GM20431 (cell line): Measurements from ENCODE around the gene LRPAP1.

Source experiments
- in situ Hi-C: fragments of 300-500 bp; cut with MseI, MboI; formaldehyde crosslinking; loops from one replicate; pipeline ENCODE4 v1.15.0; 2020; ENCODE audit warnings: low sequenced_read_pairs; ENCODE audit not compliant: unreplicated experiment

LRPAP1 gene

GRCh38 chr4:3491681-3492405 lies 40.4 kb downstream of the LRPAP1 start:
- in situ Hi-C loops: no loop called here

GRCh38 chr4:3489451-3489962 lies 42.7 kb downstream of the LRPAP1 start:
- in situ Hi-C loops: no loop called here

DNA sequence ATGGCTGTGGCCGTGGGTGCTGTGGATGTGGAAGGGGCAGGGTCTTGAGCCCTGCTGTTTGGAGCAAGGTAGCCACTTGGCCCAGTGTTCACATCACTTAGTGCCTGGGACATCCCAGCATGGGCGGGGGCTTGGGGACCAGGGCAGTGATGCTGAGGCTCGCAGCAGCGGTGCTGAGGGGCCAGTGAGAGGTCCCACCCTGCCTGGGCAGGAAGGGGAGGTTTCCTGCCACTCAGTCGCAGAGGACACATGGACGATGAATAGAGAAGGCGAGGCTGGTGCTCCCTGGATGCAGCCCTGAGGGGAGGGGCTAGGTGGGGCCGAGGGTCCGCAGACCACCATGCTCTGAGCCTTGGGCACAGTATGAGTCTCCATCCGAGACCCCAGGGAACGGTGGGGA lies 43.4 kb downstream of the LRPAP1 start:
- in situ Hi-C loops: no loop called here

DNA sequence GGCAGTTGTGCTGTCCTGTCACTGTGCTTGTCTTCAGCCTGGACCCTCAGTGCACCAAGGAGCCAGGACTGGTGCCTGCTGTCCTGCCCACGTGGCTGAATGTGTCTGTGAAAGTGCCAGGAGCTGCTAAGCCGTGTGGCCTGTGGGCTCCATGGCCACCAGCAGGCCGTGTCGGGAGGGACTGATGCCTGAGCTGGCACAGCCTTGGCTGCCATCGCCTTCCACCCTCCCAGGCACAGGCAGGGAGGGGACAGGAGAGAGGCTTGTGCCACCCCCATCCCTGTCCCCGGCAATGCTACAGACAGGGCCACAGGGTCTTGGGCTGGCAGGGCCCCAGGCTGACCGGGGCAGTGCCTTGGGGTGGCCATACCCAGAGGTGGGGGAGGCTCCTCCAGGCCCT lies 44.4 kb downstream of the LRPAP1 start:
- in situ Hi-C loops: no loop called here

GRCh38 chr4:3486541-3487540 lies 45.4 kb downstream of the LRPAP1 start:
- in situ Hi-C loops: no loop called here

DNA sequence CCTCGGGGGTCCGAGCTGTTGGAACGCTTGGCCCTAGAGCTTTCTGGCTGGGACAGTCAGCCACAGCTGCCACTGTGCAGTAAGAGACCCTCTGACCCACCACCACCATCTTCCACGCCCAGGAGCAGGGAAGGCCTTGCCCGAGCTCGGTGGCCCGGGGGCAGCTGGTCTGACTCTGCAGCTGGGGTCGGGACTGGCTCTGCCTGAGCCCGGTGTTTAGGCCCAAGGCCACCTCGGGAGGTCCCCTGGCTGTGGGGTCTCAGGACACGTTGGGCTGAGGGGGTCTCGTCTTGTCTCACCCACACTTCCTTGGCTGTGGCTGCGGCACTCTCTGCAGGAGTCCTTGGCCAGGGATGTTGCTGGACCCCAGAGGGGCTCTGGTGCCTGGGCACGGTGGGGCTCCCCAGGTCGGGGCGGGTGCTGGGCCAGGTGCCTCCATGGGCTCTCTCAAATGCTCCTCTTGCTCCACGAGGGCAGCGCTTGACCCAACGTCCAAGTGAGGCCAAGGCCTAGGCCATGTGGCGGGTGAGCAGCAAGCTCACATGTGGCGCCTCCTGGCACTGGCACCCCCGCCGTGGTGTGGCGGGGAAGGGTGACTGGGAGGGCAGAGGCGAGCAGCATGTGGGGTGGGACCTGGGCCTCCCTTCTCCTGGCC lies 46.2 kb downstream of the LRPAP1 start:
- in situ Hi-C loops: no loop called here

DNA sequence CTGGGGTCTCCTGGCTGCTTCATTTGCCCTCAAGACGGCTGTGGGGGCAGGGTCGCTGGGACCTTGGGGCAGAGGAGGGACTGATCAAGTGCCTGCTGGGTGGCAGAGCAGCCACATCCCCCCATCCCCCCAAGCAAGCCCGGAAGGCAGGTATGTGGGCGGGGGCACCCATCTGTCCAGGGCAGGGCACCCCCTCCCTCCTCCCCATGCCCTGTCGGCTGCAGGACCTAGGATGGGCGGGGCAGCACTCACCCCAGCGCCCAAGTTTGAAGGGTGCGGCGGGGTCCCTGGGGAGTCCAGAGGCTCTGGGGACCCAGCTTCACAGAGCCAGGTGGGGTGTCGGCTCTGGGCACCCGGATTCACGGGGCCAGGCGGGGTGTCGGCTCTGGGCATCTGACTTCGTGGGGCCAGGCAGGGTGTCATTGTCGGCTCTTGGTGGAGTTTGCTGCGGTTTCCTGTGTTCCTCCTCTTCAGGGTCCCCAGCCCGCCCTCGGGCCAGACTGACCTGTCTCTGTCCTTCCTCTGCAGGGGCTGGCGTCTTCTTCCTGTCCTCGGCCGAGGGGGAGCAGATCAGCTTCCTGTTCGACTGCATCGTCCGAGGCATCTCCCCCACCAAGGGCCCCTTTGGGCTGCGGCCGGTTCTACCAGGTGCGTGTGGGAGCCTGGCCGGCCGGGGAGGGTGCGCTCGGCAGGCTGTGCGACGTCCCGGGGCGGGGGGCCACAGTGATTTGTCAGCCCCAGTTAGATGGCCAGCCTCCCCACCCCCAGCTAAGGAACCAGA lies 47.0 kb downstream of the LRPAP1 start:
- in situ Hi-C loops: no loop called here

DNA sequence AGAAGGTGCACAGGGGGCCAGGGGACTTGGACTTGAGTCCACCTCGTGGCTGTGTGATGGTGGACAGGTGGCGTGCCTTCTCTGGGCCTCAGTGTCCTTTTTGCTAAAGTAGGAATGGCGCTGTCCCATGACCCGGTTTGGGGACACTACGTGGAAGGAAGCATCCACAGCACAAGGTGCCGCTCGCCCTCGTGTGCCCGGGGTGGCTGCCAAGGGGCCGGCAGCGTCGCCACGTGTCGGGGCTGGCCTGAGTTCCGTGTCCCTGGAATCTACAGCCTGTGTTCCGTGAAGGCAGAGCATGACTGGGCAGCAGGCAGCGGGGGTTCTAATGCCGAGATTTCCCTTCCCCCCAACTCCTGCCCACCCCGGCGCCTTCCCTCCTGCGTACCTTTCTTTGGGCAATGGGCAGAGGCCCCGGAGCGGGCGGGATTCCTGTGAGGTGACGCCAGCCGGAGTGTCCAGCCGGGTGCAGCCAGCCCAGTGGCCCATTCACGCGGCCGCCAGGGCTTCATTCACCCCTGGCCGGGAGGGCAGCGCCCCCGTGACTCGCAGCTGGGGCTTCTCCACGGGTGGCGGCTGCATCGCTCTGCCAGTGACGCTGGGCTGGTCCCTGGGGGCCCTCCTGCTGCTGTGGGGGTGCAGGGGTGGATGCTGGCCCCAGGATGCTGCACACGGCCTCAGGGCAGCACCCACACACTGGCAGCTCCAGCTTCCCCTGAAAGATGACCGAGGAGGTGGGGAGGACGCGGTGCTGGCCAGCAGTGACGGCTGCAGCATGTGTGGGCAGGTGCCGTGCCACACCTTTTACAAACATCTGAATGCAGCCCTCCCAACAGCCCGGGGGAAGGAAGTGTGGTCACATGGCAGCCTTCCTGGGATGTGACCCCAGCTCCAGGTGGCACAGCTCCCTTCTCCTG lies 47.9 kb downstream of the LRPAP1 start:
- in situ Hi-C loops: no loop called here

- in situ Hi-C loops: no loop called here
Measured at GRCh38 chr4:3483471-3483921, 48.7 kb downstream of the LRPAP1 start.

DNA sequence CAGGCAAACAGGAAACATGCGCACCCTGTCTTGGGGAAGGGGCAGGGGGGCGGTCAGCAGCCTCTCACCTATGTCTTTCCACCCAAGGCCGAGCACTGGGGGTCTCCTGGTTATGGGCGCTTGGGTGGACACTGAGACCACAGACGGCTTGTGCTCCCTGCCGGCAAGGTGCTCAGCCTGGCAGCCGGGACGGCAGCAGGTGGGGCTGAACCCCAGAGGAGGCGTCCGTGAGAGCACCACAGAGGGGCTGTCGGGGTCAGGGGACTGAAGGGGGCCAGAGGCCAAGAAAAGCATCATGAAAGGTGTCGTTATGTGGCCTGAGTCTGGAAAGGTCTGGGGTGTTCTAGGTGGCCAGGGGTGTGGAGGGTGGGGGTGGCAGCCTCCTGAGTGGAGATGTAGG lies 49.5 kb downstream of the LRPAP1 start:
- in situ Hi-C loops: no loop called here

- in situ Hi-C loops: no loop called here
Measured at GRCh38 chr4:3481783-3482393, 50.3 kb downstream of the LRPAP1 start.

GRCh38 chr4:3481113-3481531 lies 51.1 kb downstream of the LRPAP1 start:
- in situ Hi-C loops: no loop called here

DNA sequence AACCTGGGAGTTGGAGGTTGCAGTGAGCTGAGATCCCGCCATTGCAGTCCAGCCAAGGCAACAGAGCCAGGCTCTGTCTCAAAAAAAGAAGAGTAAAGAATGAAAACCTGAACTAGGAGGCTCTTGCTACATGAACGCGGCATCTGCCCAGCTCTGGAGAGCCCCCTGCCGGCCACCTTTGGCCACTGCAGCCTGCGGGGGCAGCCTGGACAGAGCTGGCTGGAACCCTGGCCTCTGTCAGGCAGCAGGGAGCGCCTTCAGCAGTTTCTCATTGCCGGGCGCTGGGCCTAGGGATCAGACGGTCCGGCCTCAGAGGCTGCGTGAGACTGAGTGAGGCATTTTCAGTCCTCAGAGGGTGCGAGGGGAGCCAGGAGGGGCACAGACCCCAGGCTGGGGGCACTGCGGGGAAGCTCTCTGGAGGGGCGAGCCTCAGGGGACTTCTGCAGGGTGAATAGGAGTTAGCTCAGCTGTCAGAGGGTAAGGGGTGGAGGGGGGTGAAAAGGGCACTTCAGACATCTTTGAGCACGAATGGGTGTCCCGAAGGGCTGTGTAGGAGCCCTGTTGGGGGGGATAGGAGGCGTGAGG lies 51.6 kb downstream of the LRPAP1 start:
- in situ Hi-C loops: no loop called here

- in situ Hi-C loops: no loop called here
Measured at GRCh38 chr4:3479358-3480101, 52.7 kb downstream of the LRPAP1 start.

GRCh38 chr4:3478446-3479357 lies 53.5 kb downstream of the LRPAP1 start:
- in situ Hi-C loops: no loop called here

- in situ Hi-C loops: no loop called here
Measured at GRCh38 chr4:3477750-3478430, 54.3 kb downstream of the LRPAP1 start.
